NCI-H2196 treated with DMSO at 0.1 percent for 48 hours (cell line): Measurements from ENCODE around the gene OMP.
A peak's percentile ranks its signal among the peaks of the same experiment; 100 is the strongest.

Source experiments
- DNase-seq: peaks from one replicate; lab custom pipeline; 2025; ENCODE audit not compliant: unreplicated experiment; lab: John Stamatoyannopoulos, UW

Gene OMP

GRCh38 chr11:77101043-77101537, 1.6 kb upstream of the OMP start:
- no peak for DNase-seq

- DNase-seq, result no peak
Measured at GRCh38 chr11:77103319-77103718, 679 bp downstream of the OMP start.

GRCh38 chr11:77104727-77105126, 2.1 kb downstream of the OMP start:
- DNase-seq, result no peak

GRCh38 chr11:77106321-77106720, 3.7 kb downstream of the OMP start:
- DNase-seq, result no peak

GRCh38 chr11:77106759-77107158, 4.1 kb downstream of the OMP start:
- DNase-seq, result no peak

- DNase-seq, result peak; percentile 41
Measured at GRCh38 chr11:77107950-77108349, 5.3 kb downstream of the OMP start.

GRCh38 chr11:77108436-77108835, 5.8 kb downstream of the OMP start:
- DNase-seq, result no peak

GRCh38 chr11:77109236-77110019, 6.8 kb downstream of the OMP start:
- no peak for DNase-seq

GRCh38 chr11:77110836-77111235, 8.2 kb downstream of the OMP start:
- no peak for DNase-seq

- DNase-seq, result no peak
Measured at GRCh38 chr11:77111277-77111676, 8.6 kb downstream of the OMP start.

GRCh38 chr11:77111946-77112345, 9.3 kb downstream of the OMP start:
- DNase-seq, result no peak

- no peak for DNase-seq
Measured at GRCh38 chr11:77112641-77113381, 10.2 kb downstream of the OMP start.

- no peak for DNase-seq
Measured at GRCh38 chr11:77113382-77114088, 10.9 kb downstream of the OMP start.

GRCh38 chr11:77114089-77114463, 11.4 kb downstream of the OMP start:
- no peak for DNase-seq

GRCh38 chr11:77115181-77115611, 12.6 kb downstream of the OMP start:
- DNase-seq, result no peak

GRCh38 chr11:77115956-77116355, 13.3 kb downstream of the OMP start:
- no peak for DNase-seq

- no peak for DNase-seq
Measured at GRCh38 chr11:77117492-77117891, 14.9 kb downstream of the OMP start.

GRCh38 chr11:77118086-77118485, 15.4 kb downstream of the OMP start:
- no peak for DNase-seq

- DNase-seq, result no peak
Measured at GRCh38 chr11:77118971-77119370, 16.3 kb downstream of the OMP start.

- DNase-seq, result no peak
Measured at GRCh38 chr11:77119531-77119936, 16.9 kb downstream of the OMP start.

- no peak for DNase-seq
Measured at GRCh38 chr11:77120571-77120970, 17.9 kb downstream of the OMP start.
